ENCODE measurements around the gene PKN1. TPM values are rescaled to one million over a fixed set of nuclear protein-coding genes. Genes with fewer than 3 reads are reported as not detected.

PKN1 gene
- total and polyA plus RNA-seq, 4 donors: 53.5 to 117 (median 91.1) TPM

DNA sequence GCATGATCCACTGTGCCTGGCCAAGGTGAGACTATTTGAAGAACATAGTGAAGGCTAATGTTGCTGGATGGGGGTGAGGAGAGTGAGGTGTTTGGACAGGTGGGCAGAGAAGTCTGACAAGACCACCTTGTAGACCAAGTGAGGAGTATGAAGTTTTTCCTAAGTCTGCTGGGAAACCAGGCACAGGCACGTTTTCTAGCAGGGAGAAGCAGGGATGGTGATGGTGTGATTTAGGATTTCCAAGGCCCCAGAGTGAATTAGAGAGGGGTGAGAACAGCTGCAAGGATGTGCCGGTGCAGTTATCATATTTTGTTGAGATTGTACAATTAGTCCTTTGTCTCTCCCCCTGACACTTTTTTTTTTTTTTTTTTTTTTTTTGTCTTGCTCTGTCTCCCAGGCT, 5.6 kb upstream of the PKN1 start:
- DNase-seq (ENCODE audit: low read depth in 4 of 6, low spot score in 6 of 6): no peak
- no peak overlapping the region for H3K4me3 ChIP-seq (ENCODE audit: low read depth, low read length)
- no peaks in the 10 kb centered on the region for H3K9me3 ChIP-seq (ENCODE audit: control insufficient read depth, insufficient read depth, low read length)
- no CpG with 5 or more reads among the region's 2 CpGs for whole genome bisulfite sequencing (ENCODE audit: insufficient coverage)
- peaks cover 10% of the 10 kb centered on the region for H3K4me1 ChIP-seq (ENCODE audit: control insufficient read depth, insufficient read depth, low read length)
- H3K27me3 ChIP-seq (ENCODE audit: control insufficient read depth, insufficient read depth, low read length): no peaks in the 10 kb centered on the region
- H3K36me3 ChIP-seq (ENCODE audit: control insufficient read depth, insufficient read depth, low read length): no peaks in the 10 kb centered on the region
- no peak overlapping the region for H3K27ac ChIP-seq (ENCODE audit: low read depth, low read length)

DNA sequence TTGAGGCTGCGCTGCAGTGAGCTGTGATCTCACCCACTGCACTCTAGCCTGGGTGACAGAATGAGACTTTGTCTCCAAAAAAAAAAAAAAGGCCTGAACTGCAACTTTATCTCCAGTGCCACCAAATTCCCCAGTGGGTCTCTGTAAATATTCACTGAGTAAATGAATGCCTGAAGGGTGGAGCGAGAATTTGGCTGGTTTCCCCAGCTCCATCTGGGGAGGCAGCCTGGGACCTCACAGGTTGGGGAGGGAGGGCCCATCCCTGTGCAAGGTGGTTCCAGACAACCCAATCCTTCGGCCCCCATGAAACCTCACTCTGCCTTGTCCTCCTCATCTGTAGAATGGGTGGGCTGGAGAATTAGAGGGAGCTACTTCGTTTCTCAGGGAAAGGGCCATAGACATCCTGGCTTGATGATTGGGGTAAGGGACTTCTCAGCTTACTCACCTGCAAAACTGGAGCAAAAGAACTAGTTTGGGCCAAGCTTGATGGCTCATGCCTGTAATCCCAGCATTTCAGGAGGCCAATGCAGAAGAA, 4.2 kb upstream of the PKN1 start:
- Histone ChIP-seq H3K4me3 (ENCODE audit: low read depth, low read length) (no peak overlapping the region), H3K27ac (ENCODE audit: low read depth, low read length) (no peak overlapping the region)
- DNase-seq (ENCODE audit: low read depth in 4 of 6, low spot score in 6 of 6): no peak

DNA sequence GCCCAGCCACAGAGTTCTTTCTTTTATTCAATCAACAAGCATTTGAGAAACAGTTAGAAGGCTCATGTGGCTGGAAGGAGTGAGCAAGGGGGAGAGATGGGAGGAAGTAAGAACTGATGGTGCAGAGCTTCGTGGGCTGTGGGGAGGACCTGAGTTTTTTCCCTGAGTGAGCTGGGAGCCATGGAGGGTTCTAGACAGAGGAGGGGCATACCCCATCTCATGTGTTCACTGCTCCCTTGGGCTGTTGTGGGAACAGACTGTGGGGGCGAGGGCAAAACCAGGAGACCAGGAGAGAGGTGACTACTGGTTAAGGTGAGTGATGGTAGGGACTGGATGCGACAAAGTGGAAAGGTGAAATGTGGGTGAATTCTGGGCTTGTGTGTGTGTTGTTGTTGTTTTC, 2.4 kb upstream of the PKN1 start:
- peaks cover 10% of the 10 kb centered on the region for H3K36me3 ChIP-seq (ENCODE audit: control insufficient read depth, insufficient read depth, low read length)
- H3K4me1 ChIP-seq (ENCODE audit: control insufficient read depth, insufficient read depth, low read length): peaks cover 32% of the 10 kb centered on the region
- H3K4me3 ChIP-seq (ENCODE audit: low read depth, low read length): no peak overlapping the region
- H3K27ac ChIP-seq (ENCODE audit: low read depth, low read length): no peak overlapping the region
- no peak for DNase-seq (ENCODE audit: low read depth in 4 of 6, low spot score in 6 of 6)
- H3K9me3 ChIP-seq (ENCODE audit: control insufficient read depth, insufficient read depth, low read length): no peaks in the 10 kb centered on the region
- no peaks in the 10 kb centered on the region for H3K27me3 ChIP-seq (ENCODE audit: control insufficient read depth, insufficient read depth, low read length)
- 79% methylated on average over 1 of the region's 3 CpGs for WGBS (ENCODE audit: insufficient coverage)

More for the DNA sequence above, 4.2 kb upstream of the PKN1 start:
- H3K9me3 ChIP-seq (ENCODE audit: control insufficient read depth, insufficient read depth, low read length): no peaks in the 10 kb centered on the region
- peaks cover 19% of the 10 kb centered on the region for H3K4me1 ChIP-seq (ENCODE audit: control insufficient read depth, insufficient read depth, low read length)
- no peaks in the 10 kb centered on the region for H3K36me3 ChIP-seq (ENCODE audit: control insufficient read depth, insufficient read depth, low read length)
- no peaks in the 10 kb centered on the region for H3K27me3 ChIP-seq (ENCODE audit: control insufficient read depth, insufficient read depth, low read length)
- 100% methylated on average over 1 of the region's 4 CpGs for WGBS (ENCODE audit: insufficient coverage)

DNA sequence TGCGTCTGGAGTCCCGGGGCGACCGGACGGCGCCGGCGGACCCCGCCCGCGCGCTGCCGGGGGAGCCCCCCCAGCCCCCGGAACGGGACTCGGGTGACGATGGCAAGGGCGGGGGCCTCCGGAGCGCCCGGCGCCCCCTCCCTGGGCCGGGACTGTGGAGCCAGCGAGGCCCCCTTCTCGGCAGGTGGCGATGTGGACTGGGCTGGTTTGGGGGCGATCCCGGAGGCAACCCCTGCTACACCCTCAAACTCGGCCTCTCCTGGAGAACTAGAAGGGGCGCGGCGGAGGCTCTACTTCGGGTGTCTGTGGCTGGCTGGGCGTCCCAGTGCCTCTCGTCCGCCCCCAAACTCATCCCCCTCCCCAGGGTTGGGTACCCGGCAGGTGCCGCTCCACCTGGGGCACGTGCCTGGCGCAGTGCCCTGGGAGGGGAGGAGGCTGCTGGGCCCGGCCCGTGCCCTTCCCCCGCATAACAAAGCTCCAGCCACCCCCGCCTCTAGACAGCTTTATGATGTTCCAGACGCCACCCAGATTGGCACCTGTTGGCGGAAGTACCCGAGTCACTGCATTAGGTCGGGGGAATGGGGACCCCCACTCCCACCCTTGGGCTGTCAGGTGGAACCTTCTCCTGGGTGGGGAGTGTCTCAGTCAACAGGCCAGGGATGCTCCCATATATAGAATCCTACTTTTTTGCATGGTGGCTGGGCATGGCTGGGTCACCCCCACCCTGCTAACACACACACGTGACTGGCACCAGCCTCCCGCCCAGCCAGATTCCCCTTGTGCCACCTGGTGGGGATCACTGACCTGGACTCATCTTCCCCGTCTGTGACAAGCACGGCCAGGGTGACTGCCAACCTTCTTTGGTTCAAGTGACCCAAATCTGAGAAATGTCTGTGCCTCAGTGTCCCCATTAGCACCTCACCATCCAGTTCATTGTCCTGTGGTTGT, 722 bp downstream of the PKN1 start:
- Histone ChIP-seq H3K27me3 (ENCODE audit: control insufficient read depth, insufficient read depth, low read length) (no peaks in the 10 kb centered on the region), H3K4me3 (ENCODE audit: low read depth, low read length) (peak overlapping the region; percentile 51), H3K9me3 (ENCODE audit: control insufficient read depth, insufficient read depth, low read length) (no peaks in the 10 kb centered on the region), H3K4me1 (ENCODE audit: control insufficient read depth, insufficient read depth, low read length) (peaks cover 32% of the 10 kb centered on the region), H3K27ac (ENCODE audit: low read depth, low read length) (peak overlapping the region; percentile 61), H3K36me3 (ENCODE audit: control insufficient read depth, insufficient read depth, low read length) (peaks cover 18% of the 10 kb centered on the region)
- 1% methylated on average over 33 of the region's 52 CpGs for WGBS (ENCODE audit: insufficient coverage)
- peak in 2 of 6 donors; percentile 38 to 49 for DNase-seq (ENCODE audit: low read depth in 4 of 6, low spot score in 6 of 6)

GRCh38 chr19:14434543-14435319, 1.6 kb downstream of the PKN1 start:
- no peaks in the 10 kb centered on the region for H3K27me3 ChIP-seq (ENCODE audit: control insufficient read depth, insufficient read depth, low read length)
- peak overlapping the region; percentile 61 for H3K27ac ChIP-seq (ENCODE audit: low read depth, low read length)
- H3K4me1 ChIP-seq (ENCODE audit: control insufficient read depth, insufficient read depth, low read length): peaks cover 41% of the 10 kb centered on the region
- 52% methylated on average over 23 of the region's 23 CpGs for WGBS (ENCODE audit: insufficient coverage)
- DNase-seq (ENCODE audit: low read depth in 4 of 6, low spot score in 6 of 6): peak in 1 of 6 donors; percentile 23
- H3K4me3 ChIP-seq (ENCODE audit: low read depth, low read length): peak overlapping the region; percentile 51
- H3K9me3 ChIP-seq (ENCODE audit: control insufficient read depth, insufficient read depth, low read length): no peaks in the 10 kb centered on the region
- peaks cover 22% of the 10 kb centered on the region for H3K36me3 ChIP-seq (ENCODE audit: control insufficient read depth, insufficient read depth, low read length)

DNA sequence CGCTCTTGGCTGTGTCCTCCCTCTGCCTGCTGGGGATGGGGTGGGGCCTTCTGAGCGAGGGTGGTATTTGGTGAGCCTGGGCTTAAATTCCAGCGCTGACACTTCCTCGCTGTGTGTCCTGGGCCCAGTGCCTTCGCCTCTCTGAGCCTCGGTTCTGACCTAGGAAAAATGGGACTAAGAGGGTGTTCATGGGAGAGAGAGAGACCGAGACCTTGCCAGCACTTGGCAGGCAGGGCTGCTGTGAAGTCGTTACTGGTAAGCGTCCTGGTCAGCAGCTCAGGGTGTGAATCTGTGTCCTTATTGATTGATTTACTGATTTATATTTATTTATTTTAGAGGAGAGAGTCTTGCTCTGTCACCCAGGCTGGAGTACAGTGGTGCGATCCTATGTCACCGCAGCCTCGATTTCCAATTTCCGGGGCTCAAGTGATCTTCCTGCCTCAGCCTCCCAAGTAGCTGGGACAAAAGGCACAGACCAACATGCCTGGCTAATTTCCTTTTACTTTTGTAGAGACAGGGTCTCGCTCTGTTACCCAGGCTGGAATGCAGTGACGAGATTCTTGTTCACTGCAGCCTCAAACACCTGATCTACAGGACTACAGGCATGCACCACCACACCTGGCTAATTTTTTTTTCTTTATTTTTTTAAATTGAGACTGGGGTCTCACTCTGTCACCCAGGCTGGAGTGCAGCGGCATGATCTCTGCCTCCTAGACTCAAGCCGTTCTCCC, 2.4 kb downstream of the PKN1 start:
- Histone ChIP-seq H3K9me3 (ENCODE audit: control insufficient read depth, insufficient read depth, low read length) (no peaks in the 10 kb centered on the region), H3K27me3 (ENCODE audit: control insufficient read depth, insufficient read depth, low read length) (no peaks in the 10 kb centered on the region), H3K36me3 (ENCODE audit: control insufficient read depth, insufficient read depth, low read length) (peaks cover 26% of the 10 kb centered on the region), H3K4me1 (ENCODE audit: control insufficient read depth, insufficient read depth, low read length) (peaks cover 46% of the 10 kb centered on the region), H3K4me3 (ENCODE audit: low read depth, low read length) (peak overlapping the region; percentile 51), H3K27ac (ENCODE audit: low read depth, low read length) (peak overlapping the region; percentile 61)
- 88% methylated on average over 13 of the region's 17 CpGs for WGBS (ENCODE audit: insufficient coverage)
- no peak for DNase-seq (ENCODE audit: low read depth in 4 of 6, low spot score in 6 of 6)

GRCh38 chr19:14437578-14438140, 4.6 kb downstream of the PKN1 start:
- H3K27ac ChIP-seq (ENCODE audit: low read depth, low read length): no peak overlapping the region
- 98% methylated on average over 7 of the region's 7 CpGs for WGBS (ENCODE audit: insufficient coverage)
- H3K4me1 ChIP-seq (ENCODE audit: control insufficient read depth, insufficient read depth, low read length): peaks cover 34% of the 10 kb centered on the region
- no peaks in the 10 kb centered on the region for H3K9me3 ChIP-seq (ENCODE audit: control insufficient read depth, insufficient read depth, low read length)
- no peak for DNase-seq (ENCODE audit: low read depth in 4 of 6, low spot score in 6 of 6)
- no peaks in the 10 kb centered on the region for H3K27me3 ChIP-seq (ENCODE audit: control insufficient read depth, insufficient read depth, low read length)
- H3K36me3 ChIP-seq (ENCODE audit: control insufficient read depth, insufficient read depth, low read length): peaks cover 46% of the 10 kb centered on the region
- no peak overlapping the region for H3K4me3 ChIP-seq (ENCODE audit: low read depth, low read length)

- H3K36me3 ChIP-seq (ENCODE audit: control insufficient read depth, insufficient read depth, low read length): peaks cover 60% of the 10 kb centered on the region
- 78% methylated on average over 9 of the region's 9 CpGs for WGBS (ENCODE audit: insufficient coverage)
- peaks cover 27% of the 10 kb centered on the region for H3K4me1 ChIP-seq (ENCODE audit: control insufficient read depth, insufficient read depth, low read length)
- H3K4me3 ChIP-seq (ENCODE audit: low read depth, low read length): no peak overlapping the region
- no peak overlapping the region for H3K27ac ChIP-seq (ENCODE audit: low read depth, low read length)
- no peaks in the 10 kb centered on the region for H3K9me3 ChIP-seq (ENCODE audit: control insufficient read depth, insufficient read depth, low read length)
- no peaks in the 10 kb centered on the region for H3K27me3 ChIP-seq (ENCODE audit: control insufficient read depth, insufficient read depth, low read length)
- DNase-seq (ENCODE audit: low read depth in 4 of 6, low spot score in 6 of 6): no peak
Observed at GRCh38 chr19:14439014-14439413, 5.9 kb downstream of the PKN1 start.

- peak in 1 of 6 donors; percentile 17 for DNase-seq (ENCODE audit: low read depth in 4 of 6, low spot score in 6 of 6)
- 60% methylated on average over 9 of the region's 9 CpGs for WGBS (ENCODE audit: insufficient coverage)
- Histone ChIP-seq H3K27ac (ENCODE audit: low read depth, low read length) (no peak overlapping the region), H3K9me3 (ENCODE audit: control insufficient read depth, insufficient read depth, low read length) (no peaks in the 10 kb centered on the region), H3K4me1 (ENCODE audit: control insufficient read depth, insufficient read depth, low read length) (peaks cover 16% of the 10 kb centered on the region), H3K36me3 (ENCODE audit: control insufficient read depth, insufficient read depth, low read length) (peaks cover 63% of the 10 kb centered on the region), H3K27me3 (ENCODE audit: control insufficient read depth, insufficient read depth, low read length) (no peaks in the 10 kb centered on the region), H3K4me3 (ENCODE audit: low read depth, low read length) (no peak overlapping the region)
Observed at GRCh38 chr19:14440049-14440448, 6.9 kb downstream of the PKN1 start.

All from spinal cord (tissue), 10 donors.